Endodermal cell (in vitro differentiated cells): ENCODE results near the gene ACACA. TPM values are rescaled to one million over a fixed set of nuclear protein-coding genes. Genes with fewer than 3 reads are reported as not detected.
A peak's percentile ranks its signal among the peaks of the same experiment; 100 is the strongest.

Source experiments
- DNase-seq: peaks from one replicate; pipeline ENCODE4 v3.0.0-alpha.2; 2017
- H3K27ac ChIP-seq: 2 replicates; pipeline ENCODE4 v1.5.1; 2013; ENCODE audit warnings: mild to moderate bottlenecking, low read depth, low read length, moderate library complexity
- H3K27me3 ChIP-seq: 2 replicates; pipeline ENCODE4 v1.6.1; 2013; ENCODE audit warnings: mild to moderate bottlenecking, low read length, moderate library complexity; ENCODE audit not compliant: insufficient read depth, control insufficient read depth, poor library complexity, severe bottlenecking
- H3K36me3 ChIP-seq: 2 replicates; pipeline ENCODE4 v1.7.0; 2013; ENCODE audit warnings: mild to moderate bottlenecking, low read length, moderate library complexity; ENCODE audit not compliant: control insufficient read depth, insufficient read depth
- H3K4me1 ChIP-seq: one replicate; pipeline ENCODE4 v1.7.0; 2013; ENCODE audit warnings: low read length; ENCODE audit not compliant: control insufficient read depth, insufficient read depth
- H3K4me3 ChIP-seq: 2 replicates; pipeline ENCODE4 v1.5.1; 2013; ENCODE audit warnings: mild to moderate bottlenecking, low read length, moderate library complexity
- H3K9ac ChIP-seq: 2 replicates; pipeline ENCODE4 v1.6.1; 2013; ENCODE audit warnings: mild to moderate bottlenecking, low read length, moderate library complexity; ENCODE audit not compliant: poor library complexity, severe bottlenecking; ENCODE audit errors: extremely low read depth
- H3K9me3 ChIP-seq: 2 replicates; pipeline ENCODE4 v1.6.1; 2013; ENCODE audit warnings: mild to moderate bottlenecking, low read length, moderate library complexity; ENCODE audit not compliant: control insufficient read depth
- H3K27ac Mint-ChIP-seq: 2 replicates; pipeline ENCODE4 v1.8.0; 2020; ENCODE audit warnings: mixed read lengths
- H3K27me3 Mint-ChIP-seq: 2 replicates; pipeline ENCODE4 v1.8.0; 2021; ENCODE audit warnings: mild to moderate bottlenecking, mixed read lengths; ENCODE audit not compliant: insufficient read depth
- H3K36me3 Mint-ChIP-seq: 2 replicates; pipeline ENCODE4 v1.8.0; 2020; ENCODE audit warnings: low read depth, mixed read lengths
- H3K4me1 Mint-ChIP-seq: 2 replicates; pipeline ENCODE4 v1.8.0; 2020; ENCODE audit warnings: mixed read lengths
- H3K4me3 Mint-ChIP-seq: 2 replicates; pipeline ENCODE4 v1.8.0; 2020; ENCODE audit warnings: mild to moderate bottlenecking, moderate library complexity, mixed read lengths
- H3K9me3 Mint-ChIP-seq: 2 replicates; pipeline ENCODE4 v1.8.0; 2020; ENCODE audit warnings: mild to moderate bottlenecking, mixed read lengths
- WGBS, 2 experiments: methylation state at CpG; one replicate each; pipeline versions ENCODE4 v1.1.5 to v1.1.7; 2013; ENCODE audit warnings: missing lambda C conversion rate in 2 of 2, mixed read lengths in 1 of 2; ENCODE audit not compliant: insufficient coverage in 1 of 2, insufficient read length in 1 of 2; 5-methylcytosine and 5-hydroxymethylcytosine counted together
- total RNA-seq, 2 donors: library from RNA; stranded (reverse); fragmentation: NEBNext Ultra II Directional in 1 of 2; extraction: Animal tissue kit (Norgen Biotek cat#: 25700) in 1 of 2; gene quantifications; 2 replicates in 1 of 2; 3 replicates in 1 of 2; pipeline ENCODE4 v1.2.1, GENCODE V29; 2021
- TF ChIP-seq, protein P1 (sequence below): fragments of 200-600 bp; sonication (generic); conservative IDR thresholded peaks from 2 replicates; pipeline ENCODE4 v1.5.0; 2021; ENCODE audit warnings: antibody characterized with exemption, mild to moderate bottlenecking

ACACA gene
- total RNA-seq, 2 donors from 2014 or later: 66.7 to 68.6 TPM

DNA sequence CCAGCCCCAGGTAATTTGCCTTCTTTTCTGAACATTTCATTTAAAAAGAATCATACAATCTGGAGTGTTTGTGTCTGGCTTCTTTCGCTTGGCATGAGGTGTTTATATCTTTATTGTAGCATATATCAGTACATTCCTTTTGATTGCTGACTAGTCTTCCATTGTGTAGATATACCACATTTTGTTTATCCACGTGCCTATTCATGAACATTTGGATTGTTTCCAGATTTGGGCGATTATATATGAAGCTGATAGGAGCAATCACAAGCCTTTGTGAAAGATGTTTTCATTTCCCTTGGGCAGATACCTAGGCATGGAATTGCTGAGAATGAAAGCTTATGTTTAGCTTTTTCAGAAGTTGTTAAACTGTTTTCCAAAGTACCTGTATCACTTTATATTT is 337.5 kb downstream of the ACACA start:
- Mint-ChIP-seq H3K9me3 (no peaks in the 10 kb centered on the region), H3K36me3 (no peaks in the 10 kb centered on the region), H3K4me1 (peaks cover 40% of the 10 kb centered on the region), H3K27ac (no peak overlapping the region), H3K4me3 (no peak overlapping the region), H3K27me3 (no peaks in the 10 kb centered on the region)
- Histone ChIP-seq H3K36me3 (no peaks in the 10 kb centered on the region), H3K9ac (no peak overlapping the region), H3K9me3 (no peaks in the 10 kb centered on the region), H3K27me3 (no peaks in the 10 kb centered on the region), H3K4me1 (peaks cover 17% of the 10 kb centered on the region), H3K27ac (no peak overlapping the region), H3K4me3 (no peak overlapping the region)
- WGBS, 2 experiments: 98 to 100% methylated on average over 2 to 3 of the region's 3 CpGs
- DNase-seq: no peak
- TF ChIP-seq, protein P1, sequence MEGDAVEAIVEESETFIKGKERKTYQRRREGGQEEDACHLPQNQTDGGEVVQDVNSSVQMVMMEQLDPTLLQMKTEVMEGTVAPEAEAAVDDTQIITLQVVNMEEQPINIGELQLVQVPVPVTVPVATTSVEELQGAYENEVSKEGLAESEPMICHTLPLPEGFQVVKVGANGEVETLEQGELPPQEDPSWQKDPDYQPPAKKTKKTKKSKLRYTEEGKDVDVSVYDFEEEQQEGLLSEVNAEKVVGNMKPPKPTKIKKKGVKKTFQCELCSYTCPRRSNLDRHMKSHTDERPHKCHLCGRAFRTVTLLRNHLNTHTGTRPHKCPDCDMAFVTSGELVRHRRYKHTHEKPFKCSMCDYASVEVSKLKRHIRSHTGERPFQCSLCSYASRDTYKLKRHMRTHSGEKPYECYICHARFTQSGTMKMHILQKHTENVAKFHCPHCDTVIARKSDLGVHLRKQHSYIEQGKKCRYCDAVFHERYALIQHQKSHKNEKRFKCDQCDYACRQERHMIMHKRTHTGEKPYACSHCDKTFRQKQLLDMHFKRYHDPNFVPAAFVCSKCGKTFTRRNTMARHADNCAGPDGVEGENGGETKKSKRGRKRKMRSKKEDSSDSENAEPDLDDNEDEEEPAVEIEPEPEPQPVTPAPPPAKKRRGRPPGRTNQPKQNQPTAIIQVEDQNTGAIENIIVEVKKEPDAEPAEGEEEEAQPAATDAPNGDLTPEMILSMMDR: no peak

DNA sequence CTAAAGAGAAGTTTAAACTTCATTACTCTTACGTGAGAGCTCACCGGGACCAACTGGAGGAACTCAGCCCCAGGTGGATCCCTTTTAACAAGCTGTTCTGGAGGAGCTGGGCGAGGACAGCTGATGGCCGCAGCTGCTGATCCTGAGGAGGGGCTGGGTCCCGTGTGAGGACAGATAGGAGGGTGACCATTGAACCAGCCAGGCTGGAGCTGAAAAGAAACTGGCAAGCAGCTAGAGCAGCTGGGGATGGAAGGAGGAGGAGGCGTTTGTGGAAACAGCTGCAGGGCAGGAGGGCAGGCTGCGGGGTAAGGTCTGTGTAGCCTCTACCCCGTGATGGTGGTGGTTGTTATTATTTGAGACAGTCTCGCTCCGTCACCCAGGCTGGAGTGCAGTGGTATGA is 338.4 kb downstream of the ACACA start:
- TF ChIP-seq, protein P1: no peak
- Histone ChIP-seq H3K4me1 (peaks cover 17% of the 10 kb centered on the region), H3K9ac (no peak overlapping the region), H3K4me3 (no peak overlapping the region), H3K27me3 (no peaks in the 10 kb centered on the region), H3K9me3 (no peaks in the 10 kb centered on the region), H3K27ac (no peak overlapping the region), H3K36me3 (no peaks in the 10 kb centered on the region)
- H3K27ac Mint-ChIP-seq: peak overlapping the region; percentile 29
- H3K4me1 Mint-ChIP-seq: peaks cover 40% of the 10 kb centered on the region
- WGBS, 2 experiments: 69 to 83% methylated on average over 6 to 10 of the region's 10 CpGs
- H3K27me3 Mint-ChIP-seq: no peaks in the 10 kb centered on the region
- H3K36me3 Mint-ChIP-seq: no peaks in the 10 kb centered on the region
- no peak overlapping the region for H3K4me3 Mint-ChIP-seq
- peak; percentile 61 for DNase-seq
- H3K9me3 Mint-ChIP-seq: no peaks in the 10 kb centered on the region

DNA sequence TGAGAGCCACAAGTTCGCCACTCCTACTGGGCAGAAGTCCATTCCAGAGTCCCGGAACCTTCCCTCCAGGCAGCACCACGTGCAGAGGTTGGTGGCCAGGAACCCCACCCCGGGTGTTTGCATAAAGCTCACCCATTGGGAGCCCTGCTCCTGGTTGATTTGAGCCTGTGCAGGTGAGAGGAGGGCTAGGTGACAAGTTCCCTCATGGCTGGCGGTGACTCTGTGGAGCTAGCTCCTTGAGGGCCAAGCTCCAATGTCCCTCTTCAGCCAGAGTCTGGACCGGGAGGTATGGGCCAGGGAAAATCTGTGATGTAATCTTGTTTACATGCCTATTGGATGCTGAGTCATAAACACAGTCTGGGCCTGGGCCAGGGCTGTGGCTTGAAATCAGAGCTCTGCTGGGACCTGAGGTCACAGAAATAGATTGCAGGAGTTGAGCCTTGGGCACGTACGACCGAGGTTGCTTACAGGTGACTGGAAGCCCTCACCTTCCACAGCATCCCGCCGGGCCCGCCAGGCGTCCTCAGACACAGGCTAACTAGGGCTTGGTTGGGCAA is 339.0 kb downstream of the ACACA start:
- Histone ChIP-seq H3K4me3 (no peak overlapping the region), H3K9me3 (no peaks in the 10 kb centered on the region), H3K27ac (no peak overlapping the region), H3K36me3 (no peaks in the 10 kb centered on the region), H3K27me3 (no peaks in the 10 kb centered on the region), H3K4me1 (peaks cover 17% of the 10 kb centered on the region), H3K9ac (no peak overlapping the region)
- Mint-ChIP-seq H3K4me3 (no peak overlapping the region), H3K9me3 (no peaks in the 10 kb centered on the region), H3K4me1 (peaks cover 40% of the 10 kb centered on the region), H3K27me3 (no peaks in the 10 kb centered on the region), H3K27ac (peak overlapping the region; percentile 32), H3K36me3 (no peaks in the 10 kb centered on the region)
- WGBS, 2 experiments: 88 to 91% methylated on average over 5 to 13 of the region's 13 CpGs
- TF ChIP-seq, protein P1: no peak
- DNase-seq: peak; percentile 68
